ENCODE data around the gene PSMD13. TPM values are rescaled to one million over a fixed set of nuclear protein-coding genes. Genes with fewer than 3 reads are reported as not detected.

PSMD13 gene
- total RNA-seq, 1 donor from 2014 or later, result 100 TPM

DNA sequence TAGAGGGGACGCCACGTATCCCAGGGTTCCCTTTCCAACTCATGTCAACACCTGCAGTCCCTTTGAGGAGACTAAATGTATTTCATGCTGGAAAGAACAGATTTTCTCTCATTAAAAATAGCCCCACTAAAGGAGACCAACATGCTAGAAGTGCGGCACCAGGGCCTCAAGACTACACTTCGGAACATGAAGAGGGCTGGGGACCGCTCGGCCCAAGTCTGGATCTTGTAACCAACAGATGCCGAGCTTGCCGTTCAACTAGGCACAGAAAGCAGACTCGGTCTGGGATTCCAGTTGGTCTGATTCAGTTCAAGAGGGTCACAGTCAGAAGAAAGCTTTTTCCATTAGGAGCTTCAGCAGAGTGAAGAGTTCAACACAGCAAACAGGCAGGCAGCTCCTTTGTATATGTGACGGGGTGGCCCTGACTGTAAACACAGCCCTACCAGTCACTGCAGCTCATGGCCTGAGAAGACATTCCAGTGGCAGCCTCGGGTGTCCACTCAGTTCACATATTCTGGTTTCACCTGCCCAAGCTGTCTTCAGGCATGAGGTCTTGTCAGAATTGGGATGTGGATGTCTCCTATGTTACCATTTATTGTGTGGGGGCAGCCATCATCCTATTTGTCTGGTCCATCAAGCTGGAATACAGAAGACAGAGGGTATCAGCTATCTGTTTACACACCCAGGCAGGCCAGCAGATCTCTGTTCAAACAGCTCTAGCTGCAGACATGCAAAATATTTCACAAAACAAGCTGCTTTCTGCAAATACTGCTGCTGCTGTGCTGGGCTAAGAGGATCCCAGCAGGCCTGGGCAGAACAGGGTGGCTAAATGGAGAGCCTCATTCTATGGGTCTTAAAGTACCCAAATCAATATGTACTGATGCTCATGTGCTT lies 20.4 kb upstream of the PSMD13 start:
- no peak for DNase-seq (ENCODE audit: low spot score)

DNA sequence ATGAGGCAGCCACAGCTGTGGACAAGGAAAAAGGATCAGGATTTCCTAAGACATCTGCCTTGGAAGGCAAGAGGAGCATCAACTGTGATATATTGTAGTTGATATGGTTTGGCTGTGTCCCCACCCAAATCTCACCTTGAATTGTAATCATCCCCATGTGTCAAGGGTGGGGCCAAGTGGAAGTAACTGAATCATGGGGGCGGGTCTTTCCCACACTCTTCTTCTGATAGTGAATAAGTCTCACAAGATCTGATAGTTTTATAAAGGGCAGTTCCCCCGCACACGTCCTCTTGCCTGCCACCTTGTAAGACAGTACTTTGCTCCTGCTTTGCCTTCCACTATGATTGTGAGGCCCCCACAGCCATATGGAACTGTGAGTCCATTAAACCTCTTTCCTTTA lies 19.1 kb upstream of the PSMD13 start:
- peak; percentile 1 for DNase-seq (ENCODE audit: low spot score)

DNA sequence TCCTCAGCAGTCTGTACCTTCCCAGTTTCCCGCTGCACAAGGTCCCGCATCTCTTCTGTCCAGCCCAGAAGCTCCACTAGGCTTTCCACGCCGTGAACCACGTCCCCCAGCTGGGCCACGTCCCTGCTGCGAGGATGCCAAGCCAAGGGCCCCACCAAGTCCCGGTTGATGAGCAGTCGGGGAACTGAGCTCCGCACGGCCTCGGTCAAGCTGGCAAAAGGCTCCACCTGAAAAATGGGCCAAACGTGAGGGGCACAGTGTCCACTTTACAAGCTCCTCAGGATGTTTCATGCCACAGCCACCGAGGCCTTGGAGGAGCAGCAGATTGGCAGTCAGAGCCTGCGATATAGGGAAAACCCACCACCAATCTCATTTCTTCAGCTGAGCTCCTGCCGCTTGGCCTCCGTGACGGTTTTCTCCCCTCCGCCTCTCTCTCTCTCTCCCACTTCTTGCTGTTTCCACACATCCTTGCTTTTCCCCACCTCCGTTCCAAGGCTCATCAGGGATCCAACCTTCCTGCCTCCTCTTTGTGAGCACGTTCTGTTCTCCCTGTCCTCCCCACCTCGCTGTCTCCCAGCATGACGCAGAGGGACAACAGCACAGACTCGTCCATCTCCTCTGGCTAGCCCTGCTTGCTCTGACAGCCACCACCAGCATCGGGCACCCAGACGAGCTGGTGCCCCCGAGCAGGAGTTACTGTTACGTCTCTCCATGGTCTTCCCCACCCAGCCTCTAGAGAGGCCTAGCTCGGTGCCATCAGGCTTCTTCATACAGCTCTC lies 17.8 kb upstream of the PSMD13 start:
- peak; percentile 81 for DNase-seq (ENCODE audit: low spot score)

DNA sequence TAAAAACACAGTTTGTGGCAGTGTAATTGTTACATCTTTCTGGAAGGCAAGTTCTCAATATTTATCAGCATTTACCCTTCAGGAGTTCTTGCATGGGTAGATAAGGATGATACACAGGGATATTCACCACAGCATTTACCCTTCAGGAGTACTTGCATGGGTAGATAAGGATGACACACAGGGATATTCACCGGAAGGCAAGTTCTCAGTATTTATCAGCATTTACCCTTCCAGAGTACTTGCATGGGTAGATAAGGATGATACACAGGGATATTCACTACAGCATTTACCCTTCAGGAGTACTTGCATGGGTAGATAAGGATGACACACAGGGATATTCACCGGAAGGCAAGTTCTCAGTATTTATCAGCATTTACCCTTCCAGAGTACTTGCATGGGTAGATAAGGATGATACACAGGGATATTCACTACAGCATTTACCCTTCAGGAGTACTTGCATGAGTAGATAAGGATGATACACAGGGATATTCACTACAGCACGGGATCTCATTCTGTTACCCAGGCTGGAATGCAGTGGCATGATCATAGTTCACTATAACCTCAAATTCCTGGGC lies 16.0 kb upstream of the PSMD13 start:
- DNase-seq (ENCODE audit: low spot score), result peak; percentile 8

DNA sequence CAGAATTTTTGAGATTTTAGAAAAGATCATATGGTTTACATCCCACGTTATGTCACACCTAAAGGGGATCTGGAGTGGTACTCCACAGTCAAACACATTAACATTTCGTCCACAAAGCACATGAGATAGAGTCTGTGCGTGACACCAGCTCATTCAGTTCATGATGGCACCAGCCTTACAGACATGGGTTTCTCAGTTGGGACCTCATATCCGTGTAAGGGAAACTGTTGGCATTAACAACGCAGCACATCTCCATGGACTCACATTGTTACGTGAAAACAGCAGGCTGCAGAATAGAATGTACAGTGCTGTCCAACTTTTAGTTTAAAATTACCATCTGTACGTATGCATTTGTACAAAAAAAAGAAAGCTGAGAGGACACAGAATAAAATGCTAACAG lies 15.2 kb upstream of the PSMD13 start:
- peak; percentile 14 for DNase-seq (ENCODE audit: low spot score)

DNA sequence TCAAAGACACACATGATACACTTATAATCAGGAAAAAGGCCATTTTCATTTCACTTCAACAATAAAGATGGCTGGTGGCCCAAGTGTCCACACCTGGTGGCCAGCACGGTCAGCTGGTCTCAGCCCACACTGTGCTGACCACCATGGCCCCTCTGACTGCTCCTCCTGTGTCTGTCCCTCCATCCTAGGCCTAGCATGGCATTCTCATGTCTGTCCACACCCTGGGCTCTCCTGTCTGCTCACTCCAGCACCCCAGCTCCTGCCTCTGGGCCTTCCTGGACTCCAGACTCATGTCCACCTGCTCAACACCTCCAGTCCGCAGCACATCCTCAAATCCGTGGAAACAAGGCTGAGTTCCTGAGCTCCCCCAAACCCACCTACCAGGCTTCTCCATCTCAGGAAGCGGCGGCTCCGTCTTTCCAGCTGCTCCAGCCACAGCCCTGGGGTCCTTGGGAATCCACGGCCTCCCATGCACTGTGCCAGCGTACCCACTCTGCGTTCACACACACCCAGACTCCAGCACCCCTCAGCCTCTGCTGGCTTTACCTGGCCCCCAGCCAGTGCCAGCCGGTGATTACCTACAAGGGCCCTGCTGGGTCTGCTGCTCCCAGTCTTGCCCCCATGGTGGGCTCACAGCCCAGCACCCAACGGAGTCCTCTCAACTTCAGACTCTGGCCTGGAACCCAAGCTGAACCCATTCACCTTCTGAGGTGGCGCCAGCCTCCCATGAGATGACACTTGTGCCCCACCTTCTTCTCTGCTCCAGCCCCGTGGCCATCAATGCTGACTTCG lies 14.6 kb upstream of the PSMD13 start:
- peak; percentile 77 for DNase-seq (ENCODE audit: low spot score)

DNA sequence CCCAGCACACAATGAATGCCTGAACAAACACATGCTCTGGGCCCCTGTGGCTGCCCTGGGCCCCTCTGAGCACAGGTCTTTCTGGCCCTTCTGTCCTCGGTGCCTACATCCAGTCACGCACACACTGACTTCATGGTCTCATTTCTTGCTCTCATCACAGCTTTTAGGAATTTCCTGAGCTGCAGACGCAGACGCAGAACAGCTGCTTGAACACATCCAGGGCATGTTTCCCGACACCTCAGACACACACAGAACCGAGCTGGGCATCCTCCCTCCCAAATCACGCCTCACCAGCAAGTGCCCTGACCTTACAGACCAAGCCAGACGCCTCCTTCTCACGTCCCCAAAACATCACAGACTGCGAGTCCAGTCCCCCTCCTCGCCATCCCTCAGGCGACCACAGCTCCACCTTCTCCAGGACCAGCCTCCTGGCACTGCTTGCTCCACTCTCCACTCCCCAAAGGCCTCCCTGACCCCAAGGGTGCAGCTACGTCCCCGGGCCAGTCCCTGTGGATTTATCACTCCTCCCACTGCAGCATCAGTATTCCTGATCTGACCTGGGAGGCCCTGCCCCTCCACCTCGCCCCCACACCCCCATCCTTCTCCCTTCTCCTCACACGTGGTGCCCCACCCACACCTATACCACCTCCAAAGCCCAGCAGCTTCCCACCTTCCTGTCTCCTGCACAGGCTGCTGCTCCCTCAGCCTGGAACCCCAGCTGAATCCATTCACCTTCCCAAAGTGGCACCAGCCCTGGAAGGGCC lies 13.6 kb upstream of the PSMD13 start:
- peak; percentile 79 for DNase-seq (ENCODE audit: low spot score)

DNA sequence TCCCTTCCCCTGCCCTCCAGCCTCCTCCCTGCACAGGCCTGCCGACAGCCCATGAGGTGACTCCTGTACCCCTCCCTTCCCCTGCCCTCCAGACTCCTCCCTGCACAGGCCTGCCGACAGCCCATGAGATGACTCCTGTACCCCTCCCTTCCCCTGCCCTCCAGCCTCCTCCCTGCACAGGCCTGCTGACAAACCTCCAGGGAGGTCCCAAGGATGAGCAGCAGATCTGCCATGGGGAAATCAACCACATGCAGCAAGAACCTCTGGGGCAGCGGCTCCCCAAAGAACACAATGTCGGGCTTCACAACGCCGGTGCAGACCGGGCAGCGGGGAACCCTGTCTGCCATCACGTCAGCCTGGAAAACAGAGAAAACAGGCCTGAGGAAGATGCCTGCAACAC lies 12.9 kb upstream of the PSMD13 start:
- DNase-seq (ENCODE audit: low spot score), result peak; percentile 30

DNA sequence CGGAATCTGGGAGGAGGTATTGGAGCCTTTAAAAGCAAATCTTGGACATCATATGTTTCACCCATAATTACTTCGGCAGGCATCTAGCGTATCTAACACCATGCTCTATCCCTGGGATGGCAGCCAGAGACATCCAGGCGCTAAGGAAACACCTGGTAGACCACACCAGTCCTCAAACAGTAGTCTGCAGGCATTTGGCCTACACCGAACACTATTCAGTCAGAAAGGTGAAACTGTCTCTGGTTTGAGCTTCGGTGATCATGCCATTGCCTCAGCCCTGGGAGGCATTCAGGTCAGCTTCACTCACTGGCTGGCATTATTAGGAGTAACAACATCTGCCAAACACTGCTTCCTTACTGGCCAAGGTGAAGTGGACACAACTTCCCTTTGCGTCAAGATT lies 12.4 kb upstream of the PSMD13 start:
- DNase-seq (ENCODE audit: low spot score), result peak; percentile 18

DNA sequence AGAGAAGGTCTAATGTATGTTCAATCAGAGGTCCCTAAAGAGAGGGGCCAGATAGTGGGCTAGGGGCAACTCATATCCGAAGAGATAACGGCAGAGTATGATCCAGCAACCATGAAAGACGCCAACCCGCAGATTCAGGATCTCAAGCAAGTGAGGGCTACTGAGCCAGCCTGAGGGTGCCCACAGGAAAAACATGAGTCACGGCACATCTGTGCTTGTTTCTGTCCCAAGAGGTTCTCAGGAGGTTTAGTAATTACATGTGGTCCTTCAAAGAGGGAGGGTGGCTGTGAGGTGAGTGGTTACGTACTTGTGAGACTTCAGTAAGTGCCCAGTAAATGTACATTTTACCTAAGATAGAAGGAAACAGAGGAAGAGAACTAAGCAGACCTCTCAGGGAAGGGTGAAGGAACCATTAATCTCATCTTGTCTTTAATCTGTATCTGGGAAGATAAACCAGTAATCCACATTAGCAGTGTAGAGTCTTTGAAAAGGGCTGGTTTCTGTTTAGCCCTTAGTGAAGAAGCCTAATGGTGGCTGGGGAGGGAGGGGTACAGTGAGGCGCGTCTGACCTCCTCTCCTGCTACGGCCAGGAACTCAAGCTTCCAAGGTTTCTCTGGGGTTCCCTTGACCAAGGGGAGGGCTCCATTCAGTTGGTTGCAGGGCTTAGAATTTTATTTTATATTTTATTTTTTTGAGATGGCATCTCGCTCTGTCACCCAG lies 10.9 kb upstream of the PSMD13 start:
- DNase-seq (ENCODE audit: low spot score), result peak; percentile 24

DNA sequence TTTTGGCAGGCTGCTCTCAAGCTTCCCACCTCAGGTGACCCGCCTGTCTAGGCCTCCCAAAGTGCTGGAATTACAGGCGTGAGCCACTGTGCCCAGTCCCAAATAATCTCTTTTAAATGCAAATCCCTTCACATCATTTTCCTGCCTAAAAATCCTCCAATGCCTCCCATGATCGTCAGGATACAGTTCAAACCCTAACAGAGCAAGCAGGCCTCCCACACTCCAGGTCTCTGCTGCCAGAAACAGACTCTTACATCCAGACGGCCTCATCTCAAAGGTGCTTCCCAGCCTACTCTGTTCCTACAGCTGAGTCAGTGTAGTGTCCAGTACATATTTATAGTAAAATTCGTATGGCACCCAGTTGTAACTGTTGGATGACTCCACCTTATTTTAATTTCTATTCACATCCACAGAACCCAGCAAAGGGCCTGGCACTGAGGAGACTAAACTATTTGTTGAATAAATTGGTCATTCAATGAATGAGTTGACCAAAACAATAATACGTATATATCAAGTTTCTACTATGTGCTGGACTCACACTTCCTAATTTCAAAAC lies 8.9 kb upstream of the PSMD13 start:
- peak; percentile 20 for DNase-seq (ENCODE audit: low spot score)

DNA sequence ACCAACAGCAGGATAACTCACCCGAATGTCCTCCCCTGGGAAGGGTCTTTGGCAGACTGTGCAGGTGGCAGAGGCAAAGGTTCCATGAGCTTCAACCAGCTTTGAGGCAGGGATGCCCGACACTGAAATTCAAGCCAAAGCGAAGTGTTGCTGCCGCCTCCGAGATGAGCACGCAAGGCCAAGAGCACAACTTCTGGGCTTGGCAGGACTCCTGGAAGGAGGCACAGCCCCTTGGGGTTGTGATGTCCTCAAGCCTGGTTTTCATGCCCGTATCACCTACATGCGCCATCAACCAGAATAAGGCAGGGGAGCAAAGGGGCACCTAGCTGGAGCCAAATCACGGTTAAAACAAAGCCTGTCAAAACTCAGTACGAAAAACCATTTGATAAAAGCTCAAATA lies 6.3 kb upstream of the PSMD13 start:
- DNase-seq (ENCODE audit: low spot score), result peak; percentile 71

DNA sequence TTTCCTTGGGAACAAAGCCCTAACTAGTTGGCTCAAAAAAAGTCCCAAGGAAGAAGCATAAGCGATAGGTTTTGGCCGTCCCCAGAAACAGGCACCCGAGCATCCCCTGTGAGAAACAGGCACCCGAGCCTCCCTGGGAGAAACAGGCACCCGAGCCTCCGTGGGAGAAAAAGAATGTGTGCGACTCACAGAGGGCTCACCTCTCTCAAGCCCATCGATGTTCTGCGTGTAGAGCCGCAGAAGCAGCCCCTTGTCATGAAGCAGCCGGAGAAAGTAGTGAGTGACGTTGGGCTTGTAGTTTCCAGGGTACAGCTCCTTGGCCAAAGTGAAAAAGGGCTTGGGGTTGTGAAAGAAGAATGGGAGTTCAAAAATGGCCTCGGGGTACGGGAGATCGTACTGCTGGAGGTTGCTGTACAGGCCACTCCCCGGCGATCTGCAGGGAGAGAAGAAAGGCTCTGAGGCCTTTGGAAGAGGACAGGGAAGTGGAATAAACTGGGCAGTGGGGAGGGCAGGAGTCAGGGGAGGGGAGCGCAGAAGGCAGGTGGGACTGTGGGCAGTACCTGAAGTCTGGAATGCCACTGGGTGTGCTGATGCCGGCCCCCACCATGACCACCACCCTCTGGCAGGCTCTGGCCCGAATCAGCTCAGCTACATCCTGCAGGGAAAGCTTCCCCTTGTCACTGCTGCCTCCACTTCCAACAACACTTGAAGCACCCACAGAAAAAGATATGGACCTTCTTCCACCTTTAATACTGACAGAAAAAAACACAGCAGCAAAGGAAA lies 3.8 kb upstream of the PSMD13 start:
- DNase-seq (ENCODE audit: low spot score), result peak; percentile 75

DNA sequence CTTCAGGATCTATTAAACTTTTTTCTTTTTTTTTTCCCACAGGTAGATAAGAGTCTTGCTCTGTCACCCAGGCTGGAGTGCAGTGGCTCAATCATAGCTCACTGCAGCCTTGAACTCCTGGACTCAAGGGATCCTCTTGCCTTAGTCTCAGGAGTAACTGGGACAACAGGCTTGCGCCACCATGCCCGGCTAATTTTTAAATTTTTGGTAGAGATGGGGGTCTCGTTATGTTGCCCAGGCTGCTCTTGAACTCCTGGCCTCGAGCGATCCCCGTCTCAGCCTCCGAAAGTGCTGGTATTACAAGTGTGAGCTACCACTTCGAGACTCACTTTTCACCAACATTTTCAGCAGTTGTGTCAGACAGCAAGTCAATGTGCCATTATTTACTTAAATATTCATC lies 1.6 kb upstream of the PSMD13 start:
- peak; percentile 62 for DNase-seq (ENCODE audit: low spot score)

DNA sequence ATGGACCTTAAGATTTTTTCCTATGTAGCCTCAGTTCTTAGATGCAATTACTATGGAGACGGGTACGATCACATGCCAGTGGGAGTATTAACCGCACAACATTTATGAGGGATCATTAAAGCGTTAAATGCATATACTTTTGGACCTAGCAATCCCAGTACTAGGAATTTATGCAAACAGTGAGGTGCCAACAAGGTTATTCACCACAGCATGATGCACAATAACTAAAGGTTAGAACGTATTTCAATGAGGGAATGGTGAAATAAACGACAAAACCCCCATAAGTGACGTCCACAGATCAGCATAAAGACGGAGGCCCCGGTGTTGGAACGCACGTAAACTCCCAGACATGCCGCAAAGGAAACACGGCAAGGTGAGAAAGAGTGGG lies 1.2 kb upstream of the PSMD13 start:
- DNase-seq (ENCODE audit: low spot score), result no peak

DNA sequence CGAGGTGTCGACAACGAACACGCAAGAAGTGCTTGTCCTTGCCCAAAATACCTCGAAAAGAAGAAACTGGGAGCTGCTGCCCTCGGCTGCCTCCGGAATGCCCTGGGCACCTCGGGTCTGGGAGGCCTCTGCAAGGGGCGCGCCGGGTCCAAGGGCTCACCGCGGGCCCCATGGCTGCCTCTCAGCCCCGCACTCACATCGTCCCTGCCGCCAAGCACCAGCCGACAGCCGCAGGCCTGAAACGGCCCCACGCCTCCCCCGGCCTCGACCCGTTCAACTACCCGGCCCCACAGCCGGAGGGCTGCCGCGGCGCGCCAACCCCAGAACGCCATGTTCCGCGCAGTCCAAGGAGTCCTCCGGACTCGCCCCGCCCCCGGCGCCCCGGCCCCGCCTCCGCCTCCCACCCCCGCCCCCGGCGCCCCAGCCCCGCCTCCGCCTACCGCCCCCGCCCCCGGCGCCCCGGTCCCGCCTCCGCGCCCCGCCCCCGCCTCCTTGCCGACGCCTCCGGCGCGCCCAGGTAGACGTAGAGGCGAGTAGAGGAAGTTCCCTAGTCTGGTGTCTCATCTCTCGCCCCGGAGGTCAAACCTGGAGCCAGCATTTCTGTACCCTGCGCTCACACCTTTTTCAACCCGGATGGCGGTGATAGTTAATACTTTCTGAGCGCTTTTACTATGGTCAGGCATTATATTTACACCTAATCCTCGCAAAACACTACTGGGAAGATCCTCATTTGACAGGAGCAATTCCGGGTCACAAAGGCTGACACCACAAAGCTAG lies 591 bp upstream of the PSMD13 start, which contains the start of gene SIRT3:
Gene SIRT3 (minus strand): TSS at position 346 of the 777 bp plus-strand sequence. CDS start 14 bp downstream, at position 332.
- DNase-seq (ENCODE audit: low spot score), result peak; percentile 92

DNA sequence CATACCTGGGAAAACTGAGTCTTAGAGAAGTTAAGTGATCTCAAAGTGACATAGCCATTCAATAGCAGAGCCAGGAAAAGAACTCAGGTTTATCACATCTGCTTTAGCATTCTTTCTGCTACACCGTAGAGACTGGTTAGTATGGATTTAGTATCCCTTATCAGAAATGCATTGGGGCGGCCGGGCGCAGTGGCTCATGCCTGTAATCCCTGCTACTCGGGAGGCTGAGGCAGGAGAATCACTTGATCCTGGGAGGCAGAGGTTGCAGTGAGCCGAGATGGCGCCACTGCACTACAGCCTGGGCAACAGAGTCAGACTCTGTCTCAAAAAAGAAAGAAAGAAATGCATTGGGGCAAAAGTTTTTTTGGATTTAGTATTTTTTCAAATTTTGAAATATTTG lies 1.6 kb downstream of the PSMD13 start:
- DNase-seq (ENCODE audit: low spot score), result peak; percentile 62

DNA sequence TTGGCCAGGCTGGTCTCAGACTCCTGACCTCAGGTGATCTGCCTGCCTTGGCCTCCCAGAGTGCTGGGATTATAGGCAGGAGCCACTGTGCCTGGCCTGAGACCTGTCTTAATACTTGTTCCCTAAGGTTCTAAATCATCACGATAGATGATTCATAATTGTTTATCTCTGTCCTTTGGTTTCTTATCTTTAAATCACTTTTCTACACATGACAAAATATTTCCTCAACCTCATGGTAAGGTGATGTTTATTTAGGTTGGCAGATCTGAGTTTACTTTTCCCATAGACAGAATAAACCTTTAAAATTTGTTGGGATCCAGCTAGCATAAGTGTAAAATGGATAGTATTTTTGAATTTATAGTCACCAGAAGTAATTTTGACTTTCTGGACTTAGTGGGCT lies 3.5 kb downstream of the PSMD13 start:
- DNase-seq (ENCODE audit: low spot score), result no peak

Data from mesenteric fat pad (tissue), 1 donor.